ENCODE data around the gene APC2.
A peak's percentile ranks its signal among the peaks of the same experiment; 100 is the strongest.

APC2 gene
- 0.76 to 1.9 (median 0.83) reads per million in 4 donors for total RNA-seq

DNA sequence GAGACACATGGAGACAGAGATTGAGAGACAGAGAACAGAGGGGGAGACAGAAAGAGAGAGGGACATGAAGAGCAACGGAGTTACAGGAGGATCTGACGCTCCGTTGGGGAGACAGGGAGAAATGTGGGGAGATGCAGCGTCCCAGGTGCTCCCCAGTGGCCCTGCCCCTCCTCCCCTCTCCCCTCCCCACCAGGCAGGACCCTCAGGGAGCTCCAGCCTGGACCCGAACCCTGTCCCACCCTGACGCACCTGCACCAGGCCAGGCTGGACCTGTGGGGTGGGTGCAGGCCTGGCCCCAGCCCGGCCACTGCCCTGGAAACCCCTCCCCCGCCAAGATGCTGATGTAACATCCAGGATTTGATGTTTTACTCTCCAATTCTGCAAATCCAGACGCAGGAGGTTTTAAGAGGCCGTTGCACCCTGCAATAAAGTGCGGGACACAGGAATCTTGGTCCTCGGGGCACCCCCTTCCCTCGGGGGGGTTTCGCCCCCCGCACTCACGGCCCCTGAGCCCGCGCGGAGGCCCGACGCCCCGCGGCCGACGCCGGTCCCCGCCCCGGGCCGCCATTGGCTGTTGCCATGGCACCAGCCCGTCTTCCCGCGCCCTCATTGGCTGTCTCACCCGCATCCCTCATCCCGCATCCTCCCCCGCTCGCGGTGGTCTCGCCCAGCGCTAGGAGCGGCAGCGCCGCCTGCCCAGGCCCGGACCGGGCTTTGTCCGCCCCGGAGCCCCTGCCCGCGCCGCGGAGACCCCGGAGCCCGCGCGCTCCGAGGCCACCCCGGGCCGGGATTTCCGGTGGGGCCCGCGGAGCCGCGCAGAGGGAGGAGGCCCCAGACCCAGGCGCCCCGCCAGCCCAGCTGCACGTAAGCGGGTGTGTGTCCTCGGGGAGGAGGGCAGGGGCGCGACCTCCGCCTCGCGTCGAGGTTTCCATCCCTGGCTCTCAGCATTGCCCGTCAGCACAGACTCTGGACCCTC is at the start of gene APC2:
Gene APC2 (plus strand): TSS at position 655 of the 976 bp plus-strand sequence. CDS start 2,881 bp downstream, outside the sequence.
- DNase-seq, result peak in 1 of 5 donors; percentile 29

DNA sequence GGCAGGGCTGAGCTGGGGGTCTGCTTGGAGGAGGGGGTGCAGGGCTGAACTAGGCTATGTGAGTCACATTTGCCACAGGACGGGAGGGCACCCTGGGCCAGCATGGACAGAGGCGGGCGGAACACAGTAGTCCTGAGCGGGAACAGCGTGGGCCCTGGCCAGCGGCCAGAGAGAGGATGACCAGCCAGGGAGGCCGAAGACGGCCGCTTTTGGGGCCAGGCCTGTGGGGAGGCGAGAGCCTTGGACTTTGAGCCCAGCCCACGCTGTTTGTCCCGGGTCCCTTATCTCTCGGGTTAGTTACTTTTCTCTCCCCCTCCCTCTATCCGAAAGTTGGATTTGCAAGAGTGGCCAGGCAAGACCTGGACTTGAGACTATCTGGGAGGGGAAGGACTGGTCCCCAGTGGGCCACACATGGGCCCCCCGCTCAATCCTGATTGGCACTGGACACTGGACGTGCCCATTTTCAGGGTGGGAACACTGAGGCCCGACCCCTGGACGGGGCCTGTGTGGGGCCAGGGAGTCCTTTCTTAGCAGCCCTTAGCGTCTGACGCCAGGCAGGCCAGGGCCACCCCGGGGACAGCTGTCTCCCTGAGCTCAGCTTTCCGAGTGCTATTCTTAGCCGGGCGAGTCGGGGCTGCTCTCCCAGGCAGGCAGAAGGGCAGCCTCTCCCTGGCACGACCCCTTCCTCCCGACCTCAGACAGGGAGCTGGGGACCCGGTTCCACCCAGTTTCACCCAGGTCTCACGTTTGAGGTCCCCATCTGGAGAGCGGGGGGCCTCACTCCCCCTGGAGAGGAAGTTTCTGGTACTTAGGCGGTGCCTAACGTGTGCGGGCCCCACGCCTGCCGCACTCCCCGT is 49.4 kb upstream of the APC2 start:
- no peak for DNase-seq

- DNase-seq, result peak; percentile 38 to 59 (median 45)
Observed at GRCh38 chr19:1401138-1401888, 48.6 kb upstream of the APC2 start, which contains the start of gene GAMT. Gene GAMT (minus strand): TSS chr19:1401542. CDS start chr19:1401476, 66 bp downstream.

DNA sequence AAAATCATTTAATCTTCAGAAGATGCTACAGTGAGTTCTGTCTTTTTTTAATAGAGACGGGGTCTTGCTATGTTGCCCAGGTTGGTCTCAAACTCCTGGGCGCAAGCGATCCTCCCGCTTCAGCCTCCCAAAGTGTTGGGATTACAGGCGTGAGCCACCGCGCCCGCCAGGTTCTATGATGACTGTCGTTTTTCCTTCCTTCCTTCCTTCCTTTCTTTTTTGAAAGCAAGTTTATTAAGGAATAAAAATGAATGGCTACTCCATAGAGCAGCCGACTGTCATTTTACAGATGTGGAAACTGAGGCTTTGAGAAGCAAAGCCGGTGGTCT is 48.1 kb upstream of the APC2 start:
- DNase-seq, result no peak

GRCh38 chr19:1402411-1403070 is 47.4 kb upstream of the APC2 start:
- no peak for DNase-seq

- peak; percentile 97 to 100 (median 99) for DNase-seq
Observed at GRCh38 chr19:1406774-1407527, 43.0 kb upstream of the APC2 start.

GRCh38 chr19:1407528-1408299 is 42.2 kb upstream of the APC2 start, which contains the start of gene DAZAP1:
Gene DAZAP1 (plus strand): TSS chr19:1407586. CDS start chr19:1407774, 188 bp downstream.
- peak in 2 of 5 donors; percentile 33 to 48 for DNase-seq

DNA sequence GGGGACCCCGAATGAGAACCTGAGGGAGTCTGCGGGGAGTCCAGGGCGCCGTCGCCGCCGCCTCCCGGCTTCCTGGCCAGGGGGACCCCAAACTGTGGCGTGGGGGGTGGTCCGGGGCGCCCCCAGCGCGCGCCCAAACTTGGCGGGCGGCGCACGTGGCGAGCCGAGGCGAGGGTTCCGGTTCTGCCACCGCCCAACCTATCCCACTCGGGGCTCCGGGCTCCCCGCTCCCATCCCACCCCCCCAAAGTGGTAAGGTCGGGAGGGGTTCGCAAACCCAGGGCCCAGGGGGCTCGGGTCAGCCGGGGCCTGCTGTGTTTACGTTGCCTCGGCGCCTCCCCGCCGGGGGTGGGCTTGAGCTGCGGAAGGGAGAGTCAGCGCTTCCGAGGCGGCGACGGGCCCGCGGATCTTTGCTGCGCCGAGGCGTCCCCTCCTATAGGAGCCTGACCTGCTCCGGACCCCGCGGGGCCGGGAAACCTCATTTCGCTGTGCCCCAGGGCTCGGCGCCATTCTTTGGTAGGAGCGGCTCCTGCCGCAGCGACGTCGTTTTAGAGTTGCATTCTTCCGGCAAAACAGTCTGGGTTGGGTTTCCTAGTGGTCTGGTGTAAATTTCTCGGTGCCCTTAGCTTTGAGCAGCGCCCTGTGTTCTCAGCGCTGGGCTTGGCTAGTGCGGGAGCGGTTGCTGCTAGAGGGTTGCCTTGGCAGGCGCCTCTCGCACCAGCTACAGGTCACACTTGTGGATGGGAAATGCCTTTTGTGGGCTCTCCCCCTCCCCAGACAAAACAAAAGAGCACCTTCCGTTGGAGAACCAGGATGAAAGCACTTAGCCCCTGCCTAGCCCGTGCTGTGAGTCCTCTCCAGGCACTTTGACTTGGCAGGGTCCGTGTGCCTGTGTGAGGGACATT is 41.4 kb upstream of the APC2 start:
- DNase-seq, result peak in 4 of 5 donors; percentile 40 to 58 (median 48)

DNA sequence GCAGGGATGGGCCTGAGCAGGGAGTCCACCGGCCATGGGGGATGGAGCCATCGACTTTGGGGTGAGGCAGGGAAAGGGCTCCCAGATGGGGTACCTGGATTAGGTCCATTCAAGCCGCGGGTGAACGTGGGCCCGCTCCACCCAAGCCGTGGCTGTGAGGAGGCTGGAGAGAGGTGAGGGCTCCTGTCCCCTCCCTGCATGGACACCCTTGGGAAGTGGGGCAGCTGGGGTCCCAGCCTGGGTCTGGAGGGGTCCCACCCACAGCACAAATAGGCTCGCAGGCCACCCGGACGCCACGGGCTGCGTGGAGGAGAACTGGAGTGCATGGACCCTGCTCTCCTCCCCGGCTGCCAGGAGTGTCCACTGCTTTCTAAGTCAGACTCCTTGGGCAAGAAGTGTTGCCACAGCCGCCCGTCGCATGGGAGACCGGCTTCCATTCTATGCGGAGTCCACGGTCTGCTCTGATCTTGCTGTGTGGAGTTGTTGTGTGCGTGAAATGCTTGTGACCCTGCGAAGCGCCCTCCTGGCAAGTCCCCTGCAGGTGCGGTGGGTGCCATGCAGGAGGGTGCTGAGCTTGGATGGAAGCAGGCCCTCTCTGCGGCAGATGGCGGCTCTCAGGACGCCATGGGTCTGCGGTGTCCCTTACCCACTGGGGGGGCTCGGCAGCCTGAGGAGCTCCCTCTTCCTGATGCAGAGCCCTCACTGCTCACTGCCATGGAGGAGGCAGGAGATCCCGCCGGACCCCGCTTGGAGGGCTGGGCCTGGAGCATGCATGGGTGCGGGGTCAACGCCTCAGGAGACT is 40.5 kb upstream of the APC2 start:
- DNase-seq, result no peak

DNA sequence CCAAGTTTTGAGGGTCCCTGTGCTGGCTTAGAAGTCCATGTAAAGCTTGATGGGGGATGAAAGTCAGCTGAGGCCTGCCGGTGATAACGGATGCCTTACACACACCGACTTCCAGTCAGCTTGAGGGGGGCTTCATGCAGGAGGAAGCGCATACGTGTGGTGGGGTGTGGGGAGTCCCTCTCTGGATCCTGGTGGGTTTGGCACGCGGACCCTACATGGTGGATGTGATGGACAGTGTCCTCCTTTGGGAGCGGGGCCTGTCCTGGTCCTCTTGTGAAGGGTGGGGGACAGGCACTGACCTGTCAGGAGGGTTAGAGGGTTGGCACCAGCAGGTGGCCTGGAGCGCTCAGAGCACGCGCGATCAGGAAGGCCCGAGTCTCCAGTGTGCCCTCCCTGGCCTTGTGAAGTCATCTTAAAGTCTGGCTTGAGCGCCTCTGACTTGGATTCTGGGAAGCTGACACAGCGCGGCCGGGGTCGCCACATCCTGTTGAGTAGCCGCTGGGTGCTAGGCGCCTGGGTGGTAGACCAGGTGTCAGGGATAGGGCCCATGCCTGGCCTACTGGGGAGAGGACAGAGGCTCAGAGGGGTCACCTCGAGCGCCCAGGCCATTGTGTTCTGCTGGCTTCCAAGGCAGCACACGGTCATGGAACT is 39.7 kb upstream of the APC2 start:
- no peak for DNase-seq

DNA sequence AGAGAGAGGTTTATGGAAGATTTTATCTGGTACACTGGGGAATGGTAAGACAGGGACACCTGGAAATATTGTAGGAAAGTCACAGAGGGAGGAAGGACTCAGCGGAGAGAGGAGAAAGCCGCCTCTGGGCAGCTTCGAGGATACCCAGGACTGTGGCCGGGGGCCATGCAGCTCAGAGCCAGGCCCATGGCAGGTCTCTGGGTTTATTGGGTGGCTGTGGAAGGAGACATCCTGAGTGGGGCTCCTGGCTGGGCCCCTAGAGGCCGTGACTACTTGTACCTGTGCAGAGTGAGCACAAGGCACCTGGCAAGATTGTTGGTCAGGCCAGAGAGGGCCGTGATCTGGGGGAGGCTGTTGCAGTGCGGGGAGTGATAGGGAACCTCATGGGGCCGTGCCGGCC is 39.1 kb upstream of the APC2 start:
- no peak for DNase-seq

- peak in 1 of 5 donors; percentile 38 for DNase-seq
Observed at GRCh38 chr19:1411255-1412191, 38.4 kb upstream of the APC2 start.

GRCh38 chr19:1412323-1412923 is 37.5 kb upstream of the APC2 start:
- no peak for DNase-seq

DNA sequence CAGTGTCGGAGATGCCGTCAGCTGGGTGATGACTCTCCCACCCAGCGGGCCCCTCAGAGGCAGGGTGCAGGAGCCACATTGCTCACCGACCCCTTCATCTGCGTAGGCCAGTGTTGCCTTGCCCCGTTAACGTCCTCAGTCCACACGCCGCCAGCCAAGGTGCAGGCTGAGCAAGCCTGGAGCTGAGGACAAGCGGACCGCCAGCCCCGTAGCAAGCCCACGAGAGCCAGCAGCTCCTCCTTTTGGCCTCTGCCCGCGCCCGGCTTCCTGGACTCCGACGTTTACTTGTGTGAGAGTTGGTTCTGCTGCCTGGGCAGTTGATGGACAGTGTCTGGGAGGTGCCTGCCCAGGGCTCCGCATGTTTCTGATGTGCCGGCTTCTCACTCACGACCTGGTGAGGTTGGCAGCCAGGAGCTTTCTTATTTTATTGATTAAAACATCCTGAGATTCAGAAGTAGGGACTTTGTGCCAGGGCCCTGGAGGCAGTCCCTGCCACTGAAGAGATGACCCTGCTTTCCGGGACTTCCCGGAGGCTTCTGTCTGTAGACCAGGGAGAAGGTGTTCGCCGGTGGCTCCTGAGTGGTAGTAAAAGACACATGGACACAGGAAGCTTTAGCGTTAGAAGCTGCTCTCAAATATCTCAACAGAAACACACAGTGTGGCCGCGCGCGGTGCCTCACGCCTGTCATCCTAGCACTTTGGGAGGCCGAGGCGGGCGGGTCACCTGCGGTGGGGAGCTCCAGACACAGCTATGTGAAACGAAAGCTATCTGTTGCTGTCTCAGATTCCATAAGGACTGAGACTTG is 36.7 kb upstream of the APC2 start:
- DNase-seq, result no peak
